Transverse colon (tissue), 4 donors: Measurements from ENCODE around the gene RHOU. TPM values are rescaled to one million over a fixed set of nuclear protein-coding genes. Genes with fewer than 3 reads are reported as not detected.

Source experiments
- DNase-seq: peaks from one replicate; pipeline ENCODE4 v3.0.0-alpha.2; 2019
- H3K27ac ChIP-seq, 4 donors: fragments of 200-600 bp; sonication (generic); 2 replicates each; pipeline ENCODE4 v1.5.1; 2016 to 2018; ENCODE audit warnings: inconsistent platforms in 4 of 4
- H3K27me3 ChIP-seq: fragments of 200-600 bp; sonication (generic); 2 replicates; pipeline ENCODE4 v1.5.1; 2017; ENCODE audit warnings: inconsistent platforms
- H3K36me3 ChIP-seq, 4 donors: fragments of 200-600 bp; sonication (generic); 2 replicates each; pipeline ENCODE4 v1.5.1; 2017 to 2019; ENCODE audit warnings: inconsistent platforms in 4 of 4
- H3K4me1 ChIP-seq, 4 donors: fragments of 200-600 bp; sonication (generic); 2 replicates each; pipeline ENCODE4 v1.5.1; 2017 to 2020; ENCODE audit warnings: inconsistent platforms in 4 of 4
- H3K4me3 ChIP-seq, 4 donors: fragments of 200-600 bp; sonication (generic); 1 replicate in 1 of 4; 2 replicates in 3 of 4; pipeline versions ENCODE4 v1.5.1 to v1.6.1; 2017 to 2019; ENCODE audit warnings: inconsistent platforms in 4 of 4
- H3K9me3 ChIP-seq, 2 donors: fragments of 200-600 bp; sonication (generic); 2 replicates each; pipeline ENCODE4 v1.5.1; 2017 to 2019; ENCODE audit warnings: inconsistent platforms in 2 of 2
- CTCF ChIP-seq, 5 experiments: fragments of 200-600 bp in 3 of 5; fragments of 450-650 bp in 2 of 5; sonication (generic) in 3 of 5; IDR thresholded peaks; 1 replicate in 2 of 5; 2 replicates in 3 of 5; pipeline ENCODE4 v1.5.1; 2016 to 2017; ENCODE audit warnings: antibody characterized with exemption in 5 of 5, inconsistent platforms in 3 of 5, mild to moderate bottlenecking in 2 of 5, moderate library complexity in 1 of 5
- EP300 ChIP-seq: sonication (generic); formaldehyde crosslinking; IDR thresholded peaks from one replicate; pipeline ENCODE4 v1.6.1; 2017; ENCODE audit warnings: antibody characterized with exemption, low read depth
- POLR2A ChIP-seq: fragments of 450-650 bp; IDR thresholded peaks from one replicate; pipeline ENCODE4 v1.6.1; 2016; ENCODE audit warnings: antibody characterized with exemption, mild to moderate bottlenecking, moderate library complexity
- POLR2AphosphoS5 ChIP-seq, 3 donors: sonication (generic); formaldehyde crosslinking; IDR thresholded peaks; one replicate each; pipeline ENCODE4 v1.6.1; 2016; ENCODE audit warnings: antibody characterized with exemption in 3 of 3
- WGBS, 2 donors: methylation state at CpG; one replicate each; pipeline ENCODE4 v1.1.5; 2018; ENCODE audit warnings: low coverage in 1 of 2; 5-methylcytosine and 5-hydroxymethylcytosine counted together
- in situ Hi-C, 4 donors: fragments of 200-750 bp; cut with MboI; loops; one replicate each; pipeline versions ENCODE4 v1.15.0 to v1.15.1; 2017; ENCODE audit warnings: low sequenced_read_pairs in 3 of 4, low pct_ligation_motif_present in 1 of 4, low pct_unique_long_range_greater_than_20kb in 1 of 4
- intact Hi-C: fragments of 100-400 bp; cut with DNase I; formaldehyde crosslinking; loops from one replicate; pipeline ENCODE4 v1.15.1; 2023; ENCODE audit warnings: low total_unique reads
- total RNA-seq, 4 donors: library from RNA; depleted of rRNA; stranded (reverse); fragments of >200 nt; gene quantifications; one replicate each; pipeline ENCODE4 v1.1.0, GENCODE V29; 2016

RHOU gene
- total RNA-seq, 4 donors from 2014 or later: 32.0 to 62.5 (median 38.4) TPM

GRCh38 chr1:228778961-228779360, 43.7 kb downstream of the RHOU start:
- intact Hi-C loops: loop anchor here (1.0 kb wide), 1 partner anchor 26 kb away; no protein-coding TSS in a partner anchor
- TF ChIP-seq POLR2AphosphoS5 (IDR thresholded peaks at IDR 0.05) (no peak), EP300 (no peak), POLR2A (no peak), CTCF (IDR thresholded peaks at IDR 0.05) (no peak)
- Histone ChIP-seq H3K4me1 (peaks cover 5 to 10% (median 10%) of the 10 kb centered on the region in 4 donors), H3K36me3 (no peaks in the 10 kb centered on the region), H3K9me3 (no peaks in the 10 kb centered on the region), H3K27ac (no peak overlapping the region), H3K27me3 (no peaks in the 10 kb centered on the region), H3K4me3 (no peak overlapping the region)
- no peak for DNase-seq
- in situ Hi-C loops: no loop called here

- H3K4me3 ChIP-seq: no peak overlapping the region
- WGBS, 2 donors: 65% methylated on average over 8 of the region's 8 CpGs; no CpG with 5 or more reads in 1 of the 2 donors
- H3K9me3 ChIP-seq: no peaks in the 10 kb centered on the region
- no peaks in the 10 kb centered on the region for H3K27me3 ChIP-seq
- H3K36me3 ChIP-seq: no peaks in the 10 kb centered on the region
- no peak for DNase-seq
- in situ Hi-C loops: no loop called here
- TF ChIP-seq POLR2A: no peak
- TF ChIP-seq CTCF (IDR thresholded peaks at IDR 0.05): no peak
- no peak for TF ChIP-seq EP300
- TF ChIP-seq POLR2AphosphoS5 (IDR thresholded peaks at IDR 0.05): no peak
- no peak overlapping the region for H3K27ac ChIP-seq
- intact Hi-C loops: no loop called here
- peaks cover 7 to 19% (median 14%) of the 10 kb centered on the region in 4 donors for H3K4me1 ChIP-seq
These were observed 46.0 kb downstream of the RHOU start for GRCh38 chr1:228781161-228781808.

- Histone ChIP-seq H3K4me1 (peaks cover 7 to 19% (median 14%) of the 10 kb centered on the region in 4 donors), H3K4me3 (no peak overlapping the region), H3K27ac (peak overlapping the region; percentile 72 to 80 (median 76)), H3K9me3 (no peaks in the 10 kb centered on the region), H3K36me3 (no peaks in the 10 kb centered on the region), H3K27me3 (no peaks in the 10 kb centered on the region)
- intact Hi-C loops (no loop called here), in situ Hi-C loops (no loop called here)
- TF ChIP-seq POLR2A: no peak
- TF ChIP-seq EP300: no peak
- no peak for TF ChIP-seq CTCF (IDR thresholded peaks at IDR 0.05)
- TF ChIP-seq POLR2AphosphoS5 (IDR thresholded peaks at IDR 0.05): no peak
- WGBS, 2 donors: 67 to 74% methylated on average over 5 to 10 of the region's 10 CpGs
- DNase-seq: no peak
These were observed 46.8 kb downstream of the RHOU start for GRCh38 chr1:228781809-228782661.

DNA sequence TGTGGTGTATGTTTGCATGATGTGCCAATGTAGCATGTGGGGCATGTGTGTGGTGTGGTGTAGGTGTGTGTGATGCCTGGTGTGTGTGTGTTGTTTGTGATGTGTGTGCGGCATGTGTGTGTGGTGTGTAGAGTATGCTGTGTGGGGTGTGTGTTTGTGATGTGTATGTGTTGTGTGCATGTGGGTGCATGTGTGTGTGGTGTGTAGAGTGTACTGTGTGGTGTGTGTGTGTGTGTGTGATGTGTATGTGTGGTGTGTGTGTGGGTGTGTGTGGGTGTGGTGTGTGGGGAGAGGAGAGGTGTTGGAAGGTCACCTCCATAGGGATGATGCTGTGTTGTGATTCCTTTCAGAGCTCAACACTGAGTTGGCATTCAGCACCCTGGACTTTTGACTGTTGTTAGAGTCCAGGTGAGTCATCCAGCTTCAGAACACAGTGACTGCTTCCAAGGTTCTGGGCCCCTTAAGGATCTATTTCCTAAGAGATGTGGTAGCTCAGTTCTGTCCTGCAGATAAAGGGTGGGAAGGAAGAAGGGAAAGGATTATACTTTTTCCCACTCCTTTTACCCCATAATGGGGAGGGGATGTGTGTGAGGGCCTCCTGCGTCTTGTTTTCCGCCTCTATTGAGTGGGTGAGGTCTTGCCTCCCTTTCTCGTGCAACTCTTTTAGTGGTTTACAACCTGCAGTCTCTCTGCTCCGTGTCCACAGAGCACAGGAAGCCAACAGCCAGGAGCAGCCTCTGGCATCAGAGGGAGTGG, 47.6 kb downstream of the RHOU start:
- H3K9me3 ChIP-seq: no peaks in the 10 kb centered on the region
- H3K4me1 ChIP-seq: peaks cover 7 to 19% (median 14%) of the 10 kb centered on the region in 4 donors
- H3K36me3 ChIP-seq: no peaks in the 10 kb centered on the region
- 61 to 64% methylated on average over 5 of the region's 5 CpGs for WGBS, 2 donors
- in situ Hi-C loops (no loop called here), intact Hi-C loops (no loop called here)
- no peak for TF ChIP-seq CTCF (IDR thresholded peaks at IDR 0.05)
- no peak for TF ChIP-seq EP300
- TF ChIP-seq POLR2AphosphoS5 (IDR thresholded peaks at IDR 0.05): peak in 2 of 3 donors; percentile 69 to 75
- TF ChIP-seq POLR2A: peak; percentile 53
- no peak overlapping the region for H3K4me3 ChIP-seq
- DNase-seq: peak; percentile 70
- H3K27ac ChIP-seq: peak overlapping the region; percentile 72 to 80 (median 76)
- no peaks in the 10 kb centered on the region for H3K27me3 ChIP-seq
